HL-60 (cell line): ENCODE results near the gene ARMH4.

Experiments used
- POLR2AphosphoS5 ChIP-seq: IDR thresholded peaks from 2 replicates; pipeline ENCODE4 v1.6.1; 2012; ENCODE audit warnings: low read depth
- SPI1 ChIP-seq: IDR thresholded peaks from 2 replicates; pipeline ENCODE4 v1.6.1; 2012; ENCODE audit warnings: low read depth, mild to moderate bottlenecking, borderline replicate concordance
- TF ChIP-seq, protein P1 (sequence below): IDR thresholded peaks from one replicate; pipeline ENCODE4 v1.5.1; 2011; ENCODE audit warnings: low read length, control low read depth, inconsistent platforms; ENCODE audit not compliant: insufficient read depth
- TF ChIP-seq, protein P2 (sequence below): IDR thresholded peaks from 2 replicates; pipeline ENCODE4 v1.6.1; 2012; ENCODE audit warnings: low read depth; ENCODE audit not compliant: insufficient replicate concordance

DNA sequence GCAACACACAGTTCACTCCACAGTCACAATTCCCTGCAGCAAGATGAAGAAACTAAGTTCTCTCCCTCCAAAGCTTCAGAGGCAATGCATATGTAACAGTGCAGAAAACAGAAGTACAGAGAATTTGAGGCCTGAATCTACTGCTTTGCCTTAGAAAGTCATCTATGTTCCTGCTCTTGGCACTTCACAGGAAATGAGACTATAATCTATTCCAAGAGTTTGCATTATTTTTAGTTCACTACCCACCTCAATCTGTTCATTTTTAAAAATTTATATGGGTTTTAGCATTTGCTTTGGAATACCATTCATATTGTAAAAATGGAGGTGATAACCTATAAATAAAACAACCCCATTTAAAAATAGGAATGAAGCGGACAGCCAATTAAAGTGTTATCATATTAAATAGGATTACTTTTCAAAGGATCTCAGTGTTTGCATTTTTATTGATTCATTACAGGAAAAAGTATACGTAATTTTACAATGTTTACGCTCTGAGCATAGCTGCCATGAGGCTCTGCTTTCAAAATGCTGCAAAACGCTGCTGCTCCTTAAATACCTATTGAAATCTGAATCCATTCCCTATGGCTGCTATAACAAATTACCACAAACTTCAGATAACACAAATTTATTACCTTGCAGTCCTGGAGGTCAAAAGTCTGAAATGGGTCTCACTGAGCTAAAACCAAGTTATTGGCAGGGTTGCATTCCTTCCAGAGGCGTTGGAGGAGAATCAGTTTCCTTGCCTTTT, 60.0 kb downstream of the ARMH4 start:
- TF ChIP-seq, protein P1, sequence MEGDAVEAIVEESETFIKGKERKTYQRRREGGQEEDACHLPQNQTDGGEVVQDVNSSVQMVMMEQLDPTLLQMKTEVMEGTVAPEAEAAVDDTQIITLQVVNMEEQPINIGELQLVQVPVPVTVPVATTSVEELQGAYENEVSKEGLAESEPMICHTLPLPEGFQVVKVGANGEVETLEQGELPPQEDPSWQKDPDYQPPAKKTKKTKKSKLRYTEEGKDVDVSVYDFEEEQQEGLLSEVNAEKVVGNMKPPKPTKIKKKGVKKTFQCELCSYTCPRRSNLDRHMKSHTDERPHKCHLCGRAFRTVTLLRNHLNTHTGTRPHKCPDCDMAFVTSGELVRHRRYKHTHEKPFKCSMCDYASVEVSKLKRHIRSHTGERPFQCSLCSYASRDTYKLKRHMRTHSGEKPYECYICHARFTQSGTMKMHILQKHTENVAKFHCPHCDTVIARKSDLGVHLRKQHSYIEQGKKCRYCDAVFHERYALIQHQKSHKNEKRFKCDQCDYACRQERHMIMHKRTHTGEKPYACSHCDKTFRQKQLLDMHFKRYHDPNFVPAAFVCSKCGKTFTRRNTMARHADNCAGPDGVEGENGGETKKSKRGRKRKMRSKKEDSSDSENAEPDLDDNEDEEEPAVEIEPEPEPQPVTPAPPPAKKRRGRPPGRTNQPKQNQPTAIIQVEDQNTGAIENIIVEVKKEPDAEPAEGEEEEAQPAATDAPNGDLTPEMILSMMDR, result no peak
- TF ChIP-seq, protein P2, sequence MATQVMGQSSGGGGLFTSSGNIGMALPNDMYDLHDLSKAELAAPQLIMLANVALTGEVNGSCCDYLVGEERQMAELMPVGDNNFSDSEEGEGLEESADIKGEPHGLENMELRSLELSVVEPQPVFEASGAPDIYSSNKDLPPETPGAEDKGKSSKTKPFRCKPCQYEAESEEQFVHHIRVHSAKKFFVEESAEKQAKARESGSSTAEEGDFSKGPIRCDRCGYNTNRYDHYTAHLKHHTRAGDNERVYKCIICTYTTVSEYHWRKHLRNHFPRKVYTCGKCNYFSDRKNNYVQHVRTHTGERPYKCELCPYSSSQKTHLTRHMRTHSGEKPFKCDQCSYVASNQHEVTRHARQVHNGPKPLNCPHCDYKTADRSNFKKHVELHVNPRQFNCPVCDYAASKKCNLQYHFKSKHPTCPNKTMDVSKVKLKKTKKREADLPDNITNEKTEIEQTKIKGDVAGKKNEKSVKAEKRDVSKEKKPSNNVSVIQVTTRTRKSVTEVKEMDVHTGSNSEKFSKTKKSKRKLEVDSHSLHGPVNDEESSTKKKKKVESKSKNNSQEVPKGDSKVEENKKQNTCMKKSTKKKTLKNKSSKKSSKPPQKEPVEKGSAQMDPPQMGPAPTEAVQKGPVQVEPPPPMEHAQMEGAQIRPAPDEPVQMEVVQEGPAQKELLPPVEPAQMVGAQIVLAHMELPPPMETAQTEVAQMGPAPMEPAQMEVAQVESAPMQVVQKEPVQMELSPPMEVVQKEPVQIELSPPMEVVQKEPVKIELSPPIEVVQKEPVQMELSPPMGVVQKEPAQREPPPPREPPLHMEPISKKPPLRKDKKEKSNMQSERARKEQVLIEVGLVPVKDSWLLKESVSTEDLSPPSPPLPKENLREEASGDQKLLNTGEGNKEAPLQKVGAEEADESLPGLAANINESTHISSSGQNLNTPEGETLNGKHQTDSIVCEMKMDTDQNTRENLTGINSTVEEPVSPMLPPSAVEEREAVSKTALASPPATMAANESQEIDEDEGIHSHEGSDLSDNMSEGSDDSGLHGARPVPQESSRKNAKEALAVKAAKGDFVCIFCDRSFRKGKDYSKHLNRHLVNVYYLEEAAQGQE, result no peak
- TF ChIP-seq POLR2AphosphoS5 (no peak), SPI1 (no peak)
